Raji (cell line): ENCODE results near the gene GFOD2.

ENCODE experiments used
- POLR2A ChIP-seq: IDR thresholded peaks from 2 replicates; pipeline ENCODE4 v1.6.1; 2011; ENCODE audit warnings: low read depth, low read length, control low read depth; ENCODE audit not compliant: insufficient read depth

The GFOD2 gene

GRCh38 chr16:67672739-67673662, 46.1 kb downstream of the GFOD2 start:
- TF ChIP-seq POLR2A = no peak

DNA sequence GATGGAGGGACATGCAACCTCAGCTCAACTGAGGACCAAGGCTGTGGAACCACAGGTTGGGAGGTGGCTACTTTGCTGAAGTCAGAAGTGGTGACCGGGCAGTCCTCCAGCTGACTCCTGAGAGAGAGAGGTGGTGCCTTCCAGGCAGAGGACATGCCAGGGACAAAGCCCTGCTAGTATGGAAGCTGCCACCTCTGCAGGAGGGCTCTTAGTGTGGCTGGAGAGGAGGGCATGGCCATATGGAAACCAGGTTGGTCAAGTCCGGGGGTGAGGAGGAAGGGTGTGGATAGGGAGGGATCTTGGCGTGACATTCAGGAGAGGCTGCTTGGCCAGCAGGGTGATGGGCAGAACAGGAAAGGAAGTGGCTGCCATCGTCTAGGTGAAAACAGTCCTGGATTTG, 46.8 kb downstream of the GFOD2 start:
- TF ChIP-seq POLR2A = no peak

GRCh38 chr16:67669499-67670101, 49.5 kb downstream of the GFOD2 start:
- TF ChIP-seq POLR2A = no peak

- TF ChIP-seq POLR2A = no peak
These were observed 50.5 kb downstream of the GFOD2 start for GRCh38 chr16:67668495-67669157.

- TF ChIP-seq POLR2A = no peak
These were observed 51.2 kb downstream of the GFOD2 start for GRCh38 chr16:67667817-67668494.

- TF ChIP-seq POLR2A = no peak
These were observed 51.7 kb downstream of the GFOD2 start for GRCh38 chr16:67667453-67667816.

DNA sequence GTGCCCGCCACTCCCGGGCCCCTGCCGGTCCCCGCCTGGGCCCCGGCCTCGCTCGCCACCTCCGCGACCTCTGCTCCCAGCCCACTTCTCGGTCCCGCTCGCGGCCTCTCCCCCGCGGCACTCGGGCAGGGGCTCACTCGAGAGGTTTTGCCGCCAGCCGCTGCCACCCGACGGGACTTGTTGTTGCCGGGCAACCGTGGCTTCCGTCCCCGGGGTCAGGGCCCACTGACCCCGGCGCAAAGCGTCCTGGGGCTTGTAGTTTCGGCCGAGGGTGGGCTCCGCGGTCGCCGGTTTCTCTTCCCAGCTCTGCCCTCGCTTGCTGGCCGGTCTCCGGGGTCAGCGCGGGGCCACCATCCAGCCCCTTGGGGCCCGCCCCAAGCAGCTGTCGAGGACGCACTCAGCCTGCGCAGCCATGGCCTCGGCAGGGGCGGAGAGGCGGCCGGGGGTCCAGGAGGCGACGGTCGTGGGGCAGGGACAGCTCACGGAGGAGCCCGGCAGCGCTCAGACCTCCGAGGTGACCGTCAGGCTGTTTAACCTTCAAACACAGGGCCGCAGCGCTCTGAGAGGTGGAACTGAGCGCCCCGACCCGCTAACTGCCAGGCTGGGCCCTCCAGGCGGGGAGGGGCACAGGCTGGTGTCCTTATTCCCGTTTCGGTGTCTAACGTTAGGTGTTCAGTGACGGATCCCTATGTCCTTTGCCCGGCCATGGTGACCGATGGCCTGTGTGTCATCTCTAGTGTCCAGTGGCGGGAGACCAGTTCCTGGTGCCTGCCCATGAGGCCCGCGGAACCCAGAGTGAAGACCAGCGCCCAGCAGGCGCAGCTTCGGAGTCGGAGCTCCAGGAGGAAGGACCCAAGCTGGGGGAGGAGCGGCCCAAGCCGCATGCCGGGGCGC, 52.3 kb downstream of the GFOD2 start, which contains the start of the genes C16orf86 and ENKD1:
C16orf86 (plus strand) TSS at position 256 of the 894 bp plus-strand sequence; CDS start at position 413, 157 bp downstream.
ENKD1 (minus strand) TSS at position 192 of the 894 bp plus-strand sequence. CDS start 308 bp downstream, outside the sequence.
- 0 out of 2 replicates have a peak, but pooled peaks have one; percentile 13 for TF ChIP-seq POLR2A

DNA sequence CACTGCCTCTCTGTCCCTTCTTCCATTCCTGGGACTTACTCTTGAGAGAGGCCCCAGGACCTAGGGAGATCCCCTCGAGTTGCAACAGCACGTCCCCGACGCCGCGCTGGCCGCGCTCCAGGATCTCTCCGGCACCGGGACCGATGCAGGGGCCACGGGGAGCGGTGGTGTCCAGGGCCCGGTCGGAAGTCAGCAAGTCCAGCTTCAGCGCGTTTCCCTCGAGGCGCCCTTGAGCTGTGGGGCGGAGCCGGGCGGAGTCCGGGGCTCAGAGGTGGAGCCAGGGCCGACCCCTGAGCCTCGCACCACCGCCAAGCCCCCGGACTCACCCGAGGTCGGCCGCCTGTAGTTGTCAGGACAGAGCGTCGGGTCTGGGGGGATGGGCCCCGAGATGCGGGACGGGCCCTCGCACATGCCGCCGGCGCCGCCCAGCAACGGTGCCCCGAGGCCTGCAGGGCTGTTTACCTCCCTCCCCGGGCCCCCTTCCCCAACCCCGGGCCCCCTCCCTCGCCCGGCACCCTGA, 53.0 kb downstream of the GFOD2 start:
- TF ChIP-seq POLR2A = no peak; the same call in 1 of the 2 replicates

- no peak for TF ChIP-seq POLR2A
These were observed 53.5 kb downstream of the GFOD2 start for GRCh38 chr16:67665598-67665997.

DNA sequence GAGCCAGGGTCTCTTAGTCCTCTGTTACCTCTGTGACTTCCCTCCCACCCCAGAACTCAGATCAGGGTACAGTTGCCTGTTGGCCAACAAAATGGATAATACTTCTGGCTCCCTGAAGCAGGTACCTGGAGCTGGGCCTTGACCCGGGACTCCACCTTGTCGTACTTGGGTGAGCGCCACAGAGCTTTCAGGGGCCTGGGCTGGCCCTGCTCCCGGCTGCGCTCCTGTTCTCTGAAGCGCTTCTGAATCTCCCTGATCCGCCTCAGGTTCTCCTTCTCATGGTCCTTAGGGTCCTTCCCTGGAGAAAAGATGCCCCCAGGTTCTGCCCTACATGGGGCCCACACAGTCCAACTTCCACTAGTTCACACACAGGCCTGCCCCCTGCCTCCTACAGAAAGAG, 54.2 kb downstream of the GFOD2 start:
- no peak for TF ChIP-seq POLR2A

- no peak for TF ChIP-seq POLR2A
These were observed 54.9 kb downstream of the GFOD2 start for GRCh38 chr16:67664258-67664657.

GRCh38 chr16:67663877-67664222, 55.3 kb downstream of the GFOD2 start:
- TF ChIP-seq POLR2A = no peak

DNA sequence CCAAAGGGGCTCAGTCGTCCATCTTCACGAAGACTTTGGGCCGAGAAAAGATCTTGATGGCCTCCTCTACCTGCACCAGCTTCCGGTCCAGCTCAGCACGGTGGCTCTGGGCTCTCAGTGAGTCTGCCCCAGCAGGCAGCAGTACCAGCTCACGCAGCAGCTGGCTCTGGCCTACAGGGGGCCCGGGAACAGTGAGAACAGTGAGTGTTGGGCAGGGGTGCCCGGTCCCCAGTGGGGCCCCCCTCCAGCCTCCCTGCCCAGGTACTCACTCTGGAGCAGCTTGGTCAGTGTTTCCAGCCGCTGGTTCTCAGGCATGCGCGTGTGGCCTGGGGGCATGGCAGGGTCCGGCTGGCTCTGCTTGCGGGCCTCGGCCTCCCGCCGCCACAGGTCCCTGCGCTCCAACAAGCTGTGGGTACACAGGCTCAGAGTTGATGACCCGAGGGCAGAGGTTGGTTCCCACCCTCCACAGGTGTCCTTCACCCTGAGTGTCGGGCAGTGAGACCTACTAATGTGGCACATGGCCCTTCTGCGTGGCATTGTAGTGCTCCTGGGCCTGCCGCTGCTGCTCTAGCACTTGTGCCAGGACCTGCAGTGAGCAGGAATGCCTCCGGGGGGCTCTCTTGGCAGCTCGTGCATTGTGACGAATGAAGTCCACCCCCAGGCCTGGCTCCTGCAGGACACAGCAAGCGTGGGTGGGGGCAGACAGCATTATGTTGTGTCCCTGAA, 55.8 kb downstream of the GFOD2 start:
- no peak for TF ChIP-seq POLR2A

DNA sequence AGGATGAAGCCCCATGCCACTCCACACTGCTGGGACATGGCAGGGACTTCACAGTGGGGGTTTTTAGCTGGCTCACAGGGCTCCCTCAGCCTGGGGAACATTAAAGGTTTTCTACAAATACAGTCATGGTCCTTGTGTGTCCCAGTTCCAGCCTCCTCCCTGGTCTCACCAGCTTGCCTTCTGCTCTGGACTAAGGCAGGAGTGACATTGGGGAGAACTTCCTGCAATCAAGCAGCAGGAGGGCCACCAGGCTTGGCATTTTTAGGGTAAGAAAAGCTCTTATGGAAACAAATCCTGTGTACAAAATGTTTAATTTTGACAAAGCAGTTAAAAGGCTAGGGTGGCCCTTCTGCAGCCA, 56.5 kb downstream of the GFOD2 start:
- TF ChIP-seq POLR2A = no peak
